ENCODE measurements around the gene PCDHGA2. TPM values are rescaled to one million over a fixed set of nuclear protein-coding genes. Genes with fewer than 3 reads are reported as not detected.
"Not testable (repeated sequence)": the region's sequence is repeated elsewhere in the genome, so short reads cannot be mapped to it uniquely, and the experiment has no call there.

The PCDHGA2 gene
- total RNA-seq, 1 donor from 2014 or later: 2.7 TPM

GRCh38 chr5:141328231-141328630 is 10.3 kb upstream of the PCDHGA2 start:
- no peak for DNase-seq
- TF ChIP-seq CTCF (IDR thresholded peaks at IDR 0.05): no peak
- Histone ChIP-seq H3K4me3 (no peak overlapping the region), H3K36me3 (no peaks in the 10 kb centered on the region), H3K27ac (no peak overlapping the region), H3K9me3 (peaks cover 21% of the 10 kb centered on the region), H3K27me3 (ENCODE audit: low read depth) (peaks cover 15% of the 10 kb centered on the region), H3K4me1 (no peaks in the 10 kb centered on the region)
- no peak for ATAC-seq
- intact Hi-C loops (cut with DNase I): no loop called here

DNA sequence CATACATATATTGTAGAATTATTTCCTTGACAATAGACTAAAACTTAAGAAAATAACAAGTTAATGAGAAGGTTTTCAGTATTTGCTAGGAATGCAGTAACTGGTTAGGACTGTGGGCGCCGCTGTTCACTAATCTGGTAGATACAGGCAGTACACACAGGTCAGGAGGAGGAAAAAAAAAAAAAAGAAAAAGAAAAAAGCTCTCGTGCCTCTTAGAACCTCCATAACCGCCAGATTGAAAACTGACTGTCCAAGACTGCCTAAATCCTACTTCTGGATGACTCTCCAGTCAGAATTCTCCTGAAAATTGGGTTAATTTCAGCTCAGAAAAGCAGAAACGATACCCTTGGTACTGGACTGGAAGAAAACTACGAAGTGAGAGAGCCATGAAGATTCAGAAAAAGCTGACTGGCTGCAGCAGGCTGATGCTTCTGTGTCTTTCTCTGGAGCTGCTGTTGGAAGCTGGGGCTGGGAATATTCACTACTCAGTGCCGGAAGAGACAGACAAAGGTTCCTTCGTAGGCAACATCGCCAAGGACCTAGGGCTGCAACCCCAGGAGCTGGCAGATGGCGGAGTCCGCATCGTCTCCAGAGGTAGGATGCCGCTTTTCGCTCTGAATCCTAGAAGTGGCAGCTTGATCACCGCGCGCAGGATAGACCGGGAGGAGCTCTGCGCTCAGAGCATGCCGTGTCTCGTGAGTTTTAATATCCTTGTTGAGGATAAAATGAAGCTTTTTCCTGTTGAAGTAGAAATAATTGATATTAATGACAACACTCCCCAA is 8.1 kb upstream of the PCDHGA2 start, which contains the start of gene PCDHGA1:
PCDHGA1 (plus strand) TSS at position 216 of the 782 bp plus-strand sequence.
- TF ChIP-seq CTCF (IDR thresholded peaks at IDR 0.05): peak; percentile 21
- H3K9me3 ChIP-seq: peaks cover 18% of the 10 kb centered on the region
- no peaks in the 10 kb centered on the region for H3K4me1 ChIP-seq
- no peak within 1 kb of the TSS for H3K4me3 ChIP-seq
- no peak within 1 kb of the TSS for H3K27ac ChIP-seq
- intact Hi-C loops (cut with DNase I): no loop called here
- DNase-seq (no peak), ATAC-seq (no peak)
- no peaks in the 10 kb centered on the region for H3K36me3 ChIP-seq
- H3K27me3 ChIP-seq (ENCODE audit: low read depth): peaks cover 22% of the 10 kb centered on the region

DNA sequence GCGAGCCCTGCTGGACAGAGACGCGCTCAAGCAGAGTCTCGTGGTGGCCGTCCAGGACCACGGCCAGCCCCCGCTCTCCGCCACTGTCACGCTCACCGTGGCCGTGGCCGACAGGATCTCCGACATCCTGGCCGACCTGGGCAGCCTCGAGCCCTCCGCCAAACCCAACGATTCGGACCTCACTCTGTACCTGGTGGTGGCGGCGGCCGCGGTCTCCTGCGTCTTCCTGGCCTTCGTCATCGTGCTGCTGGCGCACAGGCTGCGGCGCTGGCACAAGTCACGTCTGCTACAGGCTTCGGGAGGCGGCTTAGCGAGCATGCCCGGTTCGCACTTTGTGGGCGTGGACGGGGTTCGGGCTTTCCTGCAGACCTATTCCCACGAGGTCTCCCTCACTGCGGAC is 6.0 kb upstream of the PCDHGA2 start:
- peaks cover 28% of the 10 kb centered on the region for H3K9me3 ChIP-seq
- ATAC-seq; H3K4me1 ChIP-seq; DNase-seq; intact Hi-C loops (cut with DNase I); H3K4me3 ChIP-seq; H3K27ac ChIP-seq; H3K36me3 ChIP-seq: not testable (repeated sequence)
- H3K27me3 ChIP-seq (ENCODE audit: low read depth): peaks cover 19% of the 10 kb centered on the region

DNA sequence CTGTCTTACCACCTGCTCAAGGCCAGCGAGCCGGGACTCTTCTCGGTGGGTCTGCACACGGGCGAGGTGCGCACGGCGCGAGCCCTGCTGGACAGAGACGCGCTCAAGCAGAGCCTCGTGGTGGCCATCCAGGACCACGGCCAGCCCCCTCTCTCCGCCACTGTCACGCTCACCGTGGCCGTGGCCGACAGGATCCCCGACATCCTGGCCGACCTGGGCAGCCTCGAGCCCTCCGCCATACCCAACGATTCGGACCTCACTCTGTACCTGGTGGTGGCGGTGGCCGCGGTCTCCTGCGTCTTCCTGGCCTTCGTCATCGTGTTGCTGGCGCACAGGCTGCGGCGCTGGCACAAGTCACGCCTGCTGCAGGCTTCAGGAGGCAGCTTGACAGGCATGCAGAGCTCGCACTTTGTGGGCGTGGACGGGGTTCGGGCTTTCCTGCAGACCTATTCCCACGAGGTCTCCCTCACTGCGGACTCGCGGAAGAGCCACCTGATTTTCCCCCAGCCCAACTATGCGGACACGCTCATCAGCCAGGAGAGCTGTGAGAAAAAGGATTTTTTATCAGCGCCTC is 2.3 kb downstream of the PCDHGA2 start:
- intact Hi-C loops (cut with DNase I); DNase-seq; H3K4me1 ChIP-seq; H3K27me3 ChIP-seq (ENCODE audit: low read depth); H3K4me3 ChIP-seq; ATAC-seq; H3K27ac ChIP-seq; H3K36me3 ChIP-seq: not testable (repeated sequence)
- peaks cover 68% of the 10 kb centered on the region for H3K9me3 ChIP-seq

DNA sequence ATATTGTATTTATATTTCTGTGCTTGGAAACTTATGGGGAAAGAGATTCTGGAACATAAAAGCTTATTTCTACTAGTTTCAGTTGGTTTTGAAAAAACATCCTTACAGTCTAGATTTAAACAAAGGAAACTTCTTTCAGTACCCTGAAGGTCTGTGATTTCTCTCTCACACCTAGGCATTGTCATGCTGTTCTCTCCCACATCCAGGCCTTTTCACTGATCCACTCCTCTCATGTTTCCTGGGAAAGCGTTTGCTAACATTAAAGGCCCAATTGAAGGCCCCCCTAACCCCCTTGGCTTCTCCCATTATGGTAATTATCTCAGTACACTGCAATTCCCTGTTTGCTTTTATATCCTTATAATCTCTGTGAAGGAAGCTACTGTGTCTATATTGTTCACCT is 4.2 kb downstream of the PCDHGA2 start:
- H3K9me3 ChIP-seq: peaks cover 64% of the 10 kb centered on the region
- no peak for TF ChIP-seq CTCF (IDR thresholded peaks at IDR 0.05)

GRCh38 chr5:141343242-141343952 is 4.8 kb downstream of the PCDHGA2 start, which contains the start of gene PCDHGA3:
PCDHGA3 (plus strand) TSS chr5:141343829; CDS start chr5:141344034, 205 bp downstream.
- Histone ChIP-seq H3K36me3 (no peaks in the 10 kb centered on the region), H3K27ac (no peak within 1 kb of the TSS), H3K4me3 (peak within 1 kb of the TSS; percentile 22), H3K4me1 (no peaks in the 10 kb centered on the region), H3K27me3 (ENCODE audit: low read depth) (no peaks in the 10 kb centered on the region), H3K9me3 (peaks cover 59% of the 10 kb centered on the region)
- peak; percentile 22 for TF ChIP-seq CTCF (IDR thresholded peaks at IDR 0.05)
- intact Hi-C loops (cut with DNase I): no loop called here
- no peak for ATAC-seq
- DNase-seq: no peak

More for the DNA sequence above, 4.2 kb downstream of the PCDHGA2 start:
- no peak overlapping the region for H3K27ac ChIP-seq
- DNase-seq (no peak), ATAC-seq (no peak)
- no peaks in the 10 kb centered on the region for H3K36me3 ChIP-seq
- H3K4me1 ChIP-seq: no peaks in the 10 kb centered on the region
- intact Hi-C loops (cut with DNase I): no loop called here
- peaks cover 3% of the 10 kb centered on the region for H3K27me3 ChIP-seq (ENCODE audit: low read depth)
- H3K4me3 ChIP-seq: no peak overlapping the region
